ENCODE results near the gene RHOC.
"Not testable (repeated sequence)": the region's sequence is repeated elsewhere in the genome, so short reads cannot be mapped to it uniquely, and the experiment has no call there.

Gene RHOC

GRCh38 chr1:112722601-112723510 is 15.9 kb upstream of the RHOC start:
- TF ChIP-seq GATA1 (IDR thresholded peaks at IDR 0.05; ENCODE audit: low read depth, low read length), result no peak
- no peak for TF ChIP-seq POLR2A (IDR thresholded peaks at IDR 0.05; ENCODE audit: low read length)
- no peak for DNase-seq

GRCh38 chr1:112721966-112722524 is 15.1 kb upstream of the RHOC start:
- TF ChIP-seq POLR2A (IDR thresholded peaks at IDR 0.05; ENCODE audit: low read length) (no peak), GATA1 (IDR thresholded peaks at IDR 0.05; ENCODE audit: low read depth, low read length) (no peak)
- DNase-seq, result no peak

- DNase-seq, result not testable (repeated sequence)
Observed at GRCh38 chr1:112721294-112721693, 14.4 kb upstream of the RHOC start.

GRCh38 chr1:112720800-112721199 is 13.9 kb upstream of the RHOC start:
- TF ChIP-seq POLR2A (IDR thresholded peaks at IDR 0.05; ENCODE audit: low read length) (no peak), GATA1 (IDR thresholded peaks at IDR 0.05; ENCODE audit: low read depth, low read length) (no peak)
- no peak for DNase-seq

- TF ChIP-seq POLR2A (IDR thresholded peaks at IDR 0.05; ENCODE audit: low read length), result no peak
- TF ChIP-seq GATA1 (IDR thresholded peaks at IDR 0.05; ENCODE audit: low read depth, low read length), result no peak
- no peak for DNase-seq
Observed at GRCh38 chr1:112719706-112720105, 12.8 kb upstream of the RHOC start.

- no peak for TF ChIP-seq POLR2A (IDR thresholded peaks at IDR 0.05; ENCODE audit: low read length)
- no peak for TF ChIP-seq GATA1 (IDR thresholded peaks at IDR 0.05; ENCODE audit: low read depth, low read length)
- DNase-seq, result peak; percentile 60 to 74
Observed at GRCh38 chr1:112718691-112719418, 11.9 kb upstream of the RHOC start.

- no peak for TF ChIP-seq GATA1 (IDR thresholded peaks at IDR 0.05; ENCODE audit: low read depth, low read length)
- TF ChIP-seq POLR2A (IDR thresholded peaks at IDR 0.05; ENCODE audit: low read length), result no peak
- DNase-seq, result peak in 1 of 2 experiments; percentile 23
Observed at GRCh38 chr1:112717263-112717873, 10.4 kb upstream of the RHOC start.

- TF ChIP-seq POLR2A (IDR thresholded peaks at IDR 0.05; ENCODE audit: low read length), result no peak
- no peak for TF ChIP-seq GATA1 (IDR thresholded peaks at IDR 0.05; ENCODE audit: low read depth, low read length)
- DNase-seq, result peak; percentile 84 to 93
Observed at GRCh38 chr1:112716133-112716720, 9.3 kb upstream of the RHOC start.

- TF ChIP-seq POLR2A (IDR thresholded peaks at IDR 0.05; ENCODE audit: low read length), result no peak
- no peak for TF ChIP-seq GATA1 (IDR thresholded peaks at IDR 0.05; ENCODE audit: low read depth, low read length)
- DNase-seq, result peak; percentile 95 to 97
Observed at GRCh38 chr1:112715264-112716053, 8.5 kb upstream of the RHOC start, which contains the start of gene PPM1J. Gene PPM1J (minus strand): TSS chr1:112715332. CDS start chr1:112715301, 31 bp downstream.

- TF ChIP-seq GATA1 (IDR thresholded peaks at IDR 0.05; ENCODE audit: low read depth, low read length), result no peak
- no peak for TF ChIP-seq POLR2A (IDR thresholded peaks at IDR 0.05; ENCODE audit: low read length)
- DNase-seq, result peak; percentile 34 to 59
Observed at GRCh38 chr1:112714313-112715263, 7.7 kb upstream of the RHOC start.

GRCh38 chr1:112713466-112714312 is 6.8 kb upstream of the RHOC start:
- no peak for DNase-seq
- no peak for TF ChIP-seq GATA1 (IDR thresholded peaks at IDR 0.05; ENCODE audit: low read depth, low read length)
- no peak for TF ChIP-seq POLR2A (IDR thresholded peaks at IDR 0.05; ENCODE audit: low read length)
